CD4-positive, CD25-positive, alpha-beta regulatory T cell (primary cell): Measurements from ENCODE around the gene SLC2A4RG. TPM values are rescaled to one million over a fixed set of nuclear protein-coding genes. Genes with fewer than 3 reads are reported as not detected.

Experiments used
- ATAC-seq, 2 donors: fragments of 150-1000 bp; cut with Tn5 transposase; one replicate each; pipeline ENCODE4 v1.10.0; 2021; ENCODE audit warnings: low read depth in 2 of 2, moderate number of reproducible peaks in 2 of 2, moderate library complexity in 1 of 2
- DNase-seq, 3 donors: peaks; one replicate each; pipeline versions ENCODE4 v3.0.0 to v3.0.0-alpha.2; 2012 to 2022; ENCODE audit warnings: mixed read lengths in 1 of 3
- H3K27ac ChIP-seq: one replicate; pipeline ENCODE4 v1.7.0; 2013; ENCODE audit warnings: mild to moderate bottlenecking, low read length; ENCODE audit not compliant: insufficient read depth, poor library complexity, severe bottlenecking
- H3K27me3 ChIP-seq: one replicate; pipeline ENCODE4 v1.7.0; 2013; ENCODE audit warnings: low read length; ENCODE audit not compliant: control insufficient read depth, insufficient read depth
- H3K36me3 ChIP-seq: one replicate; pipeline ENCODE4 v1.7.0; 2013; ENCODE audit warnings: mild to moderate bottlenecking, low read length, moderate library complexity; ENCODE audit not compliant: control insufficient read depth, insufficient read depth
- H3K4me1 ChIP-seq: 2 replicates; pipeline ENCODE4 v1.7.0; 2013; ENCODE audit warnings: mild to moderate bottlenecking, low read length; ENCODE audit not compliant: insufficient read depth, control insufficient read depth, poor library complexity, severe bottlenecking
- H3K4me3 ChIP-seq: one replicate; pipeline ENCODE4 v1.7.0; 2013; ENCODE audit warnings: low read depth, mild to moderate bottlenecking, low read length, moderate library complexity
- H3K9me3 ChIP-seq, 2 experiments: 1 replicate in 1 of 2; 2 replicates in 1 of 2; pipeline ENCODE4 v1.7.0; 2013; ENCODE audit warnings: low read length in 2 of 2, mild to moderate bottlenecking in 1 of 2, moderate library complexity in 1 of 2; ENCODE audit not compliant: control insufficient read depth in 2 of 2
- H3K27ac Mint-ChIP-seq, 3 donors: one replicate each; pipeline ENCODE4 v1.8.0; 2020 to 2022; ENCODE audit warnings: mild to moderate bottlenecking in 3 of 3, mixed read lengths in 3 of 3, moderate library complexity in 2 of 3
- H3K27me3 Mint-ChIP-seq: one replicate; pipeline ENCODE4 v1.8.0; 2022; ENCODE audit warnings: mild to moderate bottlenecking, mixed read lengths
- H3K36me3 Mint-ChIP-seq: one replicate; pipeline ENCODE4 v1.8.0; 2020; ENCODE audit warnings: mixed read lengths
- H3K4me1 Mint-ChIP-seq, 4 donors: one replicate each; pipeline ENCODE4 v1.8.0; 2020 to 2022; ENCODE audit warnings: mixed read lengths in 4 of 4, mild to moderate bottlenecking in 1 of 4
- H3K4me3 Mint-ChIP-seq, 4 donors: one replicate each; pipeline ENCODE4 v1.8.0; 2020 to 2022; ENCODE audit warnings: mild to moderate bottlenecking in 4 of 4, mixed read lengths in 4 of 4, moderate library complexity in 3 of 4
- H3K9me3 Mint-ChIP-seq, 7 donors: one replicate each; pipeline ENCODE4 v1.8.0; 2020 to 2022; ENCODE audit warnings: mixed read lengths in 7 of 7, mild to moderate bottlenecking in 3 of 7, moderate library complexity in 2 of 7
- polyA plus RNA-seq, 4 donors: library from polyadenylated mRNA; unstranded; fragments of 300-500 nt; fragmentation: Illumina TruSeq; gene quantifications; one replicate each; pipeline ENCODE4 v1.2.3, GENCODE V29; 2021
- total RNA-seq: library from RNA; stranded (reverse); gene quantifications from one replicate; pipeline ENCODE4 v1.2.3, GENCODE V29; 2022

SLC2A4RG gene
- total and polyA plus RNA-seq, 5 donors from 2014 or later: 2.9 to 110 (median 4.8) TPM

DNA sequence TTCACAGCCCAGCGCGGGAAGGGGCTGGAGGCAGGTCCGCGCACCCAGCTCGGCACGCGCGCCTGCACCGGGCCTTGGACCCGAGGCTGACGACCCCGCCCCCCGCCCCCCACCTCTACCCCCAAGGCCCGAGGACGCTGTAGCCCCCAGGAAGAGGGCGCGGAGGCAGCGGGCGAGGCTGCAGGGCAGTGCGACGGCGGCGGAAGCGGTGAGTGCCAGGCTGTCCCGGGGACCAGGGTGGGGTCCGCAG is 2.0 kb upstream of the SLC2A4RG start:
- peaks cover 0 to 23% (median 11%) of the 10 kb centered on the region in 4 donors for H3K4me1 Mint-ChIP-seq
- Histone ChIP-seq H3K27me3 (no peaks in the 10 kb centered on the region), H3K9me3 (no peaks in the 10 kb centered on the region), H3K27ac (peak overlapping the region; percentile 82), H3K4me3 (no peak overlapping the region), H3K4me1 (peaks cover 52% of the 10 kb centered on the region), H3K36me3 (peaks cover 13% of the 10 kb centered on the region)
- DNase-seq: peak in 1 of 3 donors; percentile 55
- no peak overlapping the region for H3K27ac Mint-ChIP-seq
- H3K36me3 Mint-ChIP-seq: peaks cover 18% of the 10 kb centered on the region
- no peaks in the 10 kb centered on the region for H3K9me3 Mint-ChIP-seq
- peak overlapping the region; percentile 88 to 94 (median 93) for H3K4me3 Mint-ChIP-seq
- H3K27me3 Mint-ChIP-seq: no peaks in the 10 kb centered on the region
- peak in 1 of 2 donors; percentile 2 for ATAC-seq

DNA sequence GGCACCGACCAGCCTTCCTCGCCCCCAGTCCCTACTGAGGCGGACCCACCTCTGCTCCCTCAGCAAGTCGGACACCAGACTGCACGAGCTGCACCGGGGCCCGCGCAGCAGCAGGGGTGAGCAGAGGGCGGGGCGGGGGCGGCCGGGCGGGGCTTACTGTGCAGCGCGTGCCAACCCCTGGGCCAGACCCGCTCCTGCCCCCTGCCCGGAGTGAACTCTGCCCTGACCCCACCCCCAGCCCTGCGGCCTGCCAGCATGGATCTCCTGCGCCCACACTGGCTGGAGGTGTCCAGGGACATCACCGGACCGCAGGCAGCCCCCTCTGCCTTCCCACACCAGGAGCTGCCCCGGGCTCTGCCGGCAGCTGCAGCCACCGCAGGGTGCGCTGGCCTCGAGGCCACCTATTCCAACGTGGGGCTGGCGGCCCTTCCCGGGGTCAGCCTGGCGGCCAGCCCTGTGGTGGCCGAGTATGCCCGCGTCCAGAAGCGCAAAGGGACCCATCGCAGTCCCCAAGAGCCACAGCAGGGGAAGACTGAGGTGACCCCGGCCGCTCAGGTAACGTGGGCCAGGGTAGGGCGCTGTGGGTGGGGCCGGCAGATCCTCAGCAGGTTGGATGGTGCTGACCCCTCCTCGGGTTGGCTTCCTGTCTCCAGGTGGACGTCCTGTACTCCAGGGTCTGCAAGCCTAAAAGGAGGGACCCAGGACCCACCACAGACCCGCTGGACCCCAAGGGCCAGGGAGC is 1.5 kb upstream of the SLC2A4RG start:
- H3K4me3 Mint-ChIP-seq: peak overlapping the region in 3 of 4 donors; percentile 74 to 82 (median 80)
- peaks cover 18% of the 10 kb centered on the region for H3K36me3 Mint-ChIP-seq
- H3K27me3 Mint-ChIP-seq: no peaks in the 10 kb centered on the region
- DNase-seq: peak in 2 of 3 donors; percentile 40 to 53
- Histone ChIP-seq H3K4me1 (peaks cover 52% of the 10 kb centered on the region), H3K9me3 (no peaks in the 10 kb centered on the region), H3K4me3 (no peak overlapping the region), H3K27ac (peak overlapping the region; percentile 82), H3K27me3 (no peaks in the 10 kb centered on the region), H3K36me3 (peaks cover 13% of the 10 kb centered on the region)
- H3K9me3 Mint-ChIP-seq: no peaks in the 10 kb centered on the region
- peak in 1 of 2 donors; percentile 6 for ATAC-seq
- H3K27ac Mint-ChIP-seq: peak overlapping the region in 1 of 3 donors; percentile 43
- H3K4me1 Mint-ChIP-seq: peaks cover 0 to 23% (median 11%) of the 10 kb centered on the region in 4 donors

DNA sequence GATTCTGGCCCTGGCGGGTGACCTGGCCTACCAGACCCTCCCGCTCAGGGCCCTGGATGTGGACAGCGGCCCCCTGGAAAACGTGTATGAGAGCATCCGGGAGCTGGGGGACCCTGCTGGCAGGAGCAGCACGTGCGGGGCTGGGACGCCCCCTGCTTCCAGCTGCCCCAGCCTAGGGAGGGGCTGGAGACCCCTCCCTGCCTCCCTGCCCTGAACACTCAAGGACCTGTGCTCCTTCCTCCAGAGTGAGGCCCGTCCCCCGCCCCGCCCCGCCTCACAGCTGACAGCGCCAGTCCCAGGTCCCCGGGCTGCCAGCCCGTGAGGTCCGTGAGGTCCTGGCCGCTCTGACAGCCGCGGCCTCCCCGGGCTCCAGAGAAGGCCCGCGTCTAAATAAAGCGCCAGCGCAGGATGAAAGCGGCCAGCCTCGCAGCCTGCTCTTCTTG is 868 bp upstream of the SLC2A4RG start:
- Histone ChIP-seq H3K36me3 (peaks cover 11% of the 10 kb centered on the region), H3K27me3 (no peaks in the 10 kb centered on the region), H3K9me3 (no peaks in the 10 kb centered on the region), H3K4me1 (peaks cover 52% of the 10 kb centered on the region), H3K27ac (peak overlapping the region; percentile 82), H3K4me3 (no peak overlapping the region)
- Mint-ChIP-seq H3K4me1 (peaks cover 0 to 19% (median 11%) of the 10 kb centered on the region in 4 donors), H3K27ac (no peak overlapping the region), H3K27me3 (no peaks in the 10 kb centered on the region), H3K4me3 (peak overlapping the region in 3 of 4 donors; percentile 70 to 82 (median 80)), H3K36me3 (peaks cover 15% of the 10 kb centered on the region), H3K9me3 (no peaks in the 10 kb centered on the region)
- DNase-seq (peak; percentile 33 to 50 (median 39)), ATAC-seq (no peak)

DNA sequence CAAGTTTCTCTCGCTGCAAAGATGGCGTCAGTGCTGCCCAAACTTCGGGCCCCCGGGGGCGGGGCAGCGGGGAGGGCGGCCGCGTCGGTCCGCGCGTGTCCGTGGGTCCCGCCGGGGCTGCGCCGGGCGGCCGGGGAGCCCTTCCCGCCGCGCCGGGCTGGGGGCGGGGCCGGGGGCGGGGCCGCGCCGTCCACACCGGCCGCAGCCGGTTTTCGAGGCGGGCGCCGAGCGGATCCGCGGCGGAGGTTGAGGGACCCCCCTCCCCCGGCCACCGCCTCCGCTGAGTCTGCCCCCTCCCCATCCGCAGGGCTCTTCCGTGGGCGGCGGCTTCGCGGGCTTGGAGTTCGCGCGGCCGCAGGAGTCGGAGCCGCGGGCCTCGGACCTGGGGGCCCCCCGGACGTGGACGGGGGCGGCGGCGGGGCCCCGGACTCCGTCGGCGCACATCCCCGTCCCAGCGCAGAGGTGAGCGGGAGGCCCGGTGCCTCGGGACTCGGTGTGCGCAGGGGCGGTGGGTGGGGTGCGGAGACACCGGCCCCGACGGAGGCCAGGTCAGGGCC is 572 bp downstream of the SLC2A4RG start:
- Mint-ChIP-seq H3K36me3 (peaks cover 5% of the 10 kb centered on the region), H3K9me3 (no peaks in the 10 kb centered on the region), H3K27me3 (no peaks in the 10 kb centered on the region), H3K27ac (no peak overlapping the region), H3K4me1 (peaks cover 0 to 13% (median 10%) of the 10 kb centered on the region in 4 donors), H3K4me3 (peak overlapping the region in 3 of 4 donors; percentile 73 to 81 (median 78))
- ATAC-seq: peak; percentile 4 to 7
- Histone ChIP-seq H3K36me3 (peaks cover under 1% of the 10 kb centered on the region), H3K27ac (peak overlapping the region; percentile 72), H3K4me3 (peak overlapping the region; percentile 57), H3K4me1 (peaks cover 49% of the 10 kb centered on the region), H3K27me3 (no peaks in the 10 kb centered on the region), H3K9me3 (no peaks in the 10 kb centered on the region)
- peak; percentile 63 to 67 (median 64) for DNase-seq

DNA sequence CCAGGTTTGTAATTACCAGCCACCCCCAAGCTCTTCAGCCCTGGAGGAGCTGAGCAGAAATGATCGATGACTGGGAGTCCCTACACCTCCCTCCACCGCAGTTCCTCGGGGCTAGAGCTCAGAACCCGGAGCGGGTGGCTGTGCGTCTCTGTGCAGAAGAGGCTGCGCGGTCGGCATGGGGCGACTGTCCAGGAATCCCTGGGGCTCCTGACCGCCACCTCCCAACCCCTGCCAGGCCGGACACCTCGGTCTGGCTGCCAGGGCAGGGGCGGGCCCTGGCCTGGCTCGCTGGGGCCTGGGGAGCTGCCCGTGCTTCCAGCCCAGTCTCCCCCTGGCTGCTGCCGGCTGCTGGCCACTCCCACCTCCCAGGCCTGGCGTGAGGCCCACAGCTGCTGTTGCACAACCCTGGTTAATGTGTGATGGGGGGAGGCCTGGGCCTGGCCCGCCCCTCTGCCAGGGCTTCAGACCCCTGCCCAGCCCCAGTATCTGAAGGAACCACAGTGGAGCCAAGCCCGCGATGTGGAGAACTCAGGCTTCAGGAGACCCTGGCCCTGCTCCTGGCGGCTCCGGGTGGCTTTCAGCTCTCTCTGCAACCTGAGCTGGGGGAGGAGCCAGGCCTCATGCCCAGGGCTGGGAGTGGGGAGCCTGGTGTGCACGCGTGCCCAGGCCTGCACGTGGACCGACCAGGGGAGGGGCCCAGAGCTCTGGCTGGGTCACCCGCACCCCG is 1.2 kb downstream of the SLC2A4RG start:
- no peaks in the 10 kb centered on the region for H3K9me3 ChIP-seq
- peak in 2 of 3 donors; percentile 48 to 53 for DNase-seq
- H3K36me3 Mint-ChIP-seq: peaks cover 5% of the 10 kb centered on the region
- no peaks in the 10 kb centered on the region for H3K27me3 ChIP-seq
- H3K27ac ChIP-seq: peak overlapping the region; percentile 72
- ATAC-seq: no peak
- no peaks in the 10 kb centered on the region for H3K27me3 Mint-ChIP-seq
- peaks cover 43% of the 10 kb centered on the region for H3K4me1 ChIP-seq
- H3K36me3 ChIP-seq: no peaks in the 10 kb centered on the region
- no peaks in the 10 kb centered on the region for H3K9me3 Mint-ChIP-seq
- H3K4me1 Mint-ChIP-seq: peaks cover 0 to 10% (median 6%) of the 10 kb centered on the region in 4 donors
- peak overlapping the region; percentile 57 for H3K4me3 ChIP-seq
- peak overlapping the region in 3 of 4 donors; percentile 73 to 81 (median 78) for H3K4me3 Mint-ChIP-seq
- no peak overlapping the region for H3K27ac Mint-ChIP-seq

DNA sequence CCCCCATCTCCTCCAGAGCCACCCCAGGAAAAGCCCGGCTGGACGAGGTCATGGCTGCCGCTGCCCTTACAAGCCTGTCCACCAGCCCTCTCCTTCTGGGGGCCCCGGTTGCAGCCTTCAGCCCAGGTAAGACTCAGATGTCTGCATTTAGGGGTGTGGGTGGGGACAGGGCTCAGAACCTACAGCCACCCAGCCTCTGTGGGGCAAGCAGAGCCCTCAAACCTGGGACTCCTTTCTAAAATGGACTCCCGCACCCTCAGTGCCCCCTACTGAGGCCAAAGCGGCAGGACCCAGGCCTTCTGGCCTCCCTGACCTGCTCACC is 1.7 kb downstream of the SLC2A4RG start:
- Mint-ChIP-seq H3K36me3 (peaks cover under 1% of the 10 kb centered on the region), H3K4me1 (peaks cover 0 to 6% (median under 1%) of the 10 kb centered on the region in 4 donors), H3K9me3 (no peaks in the 10 kb centered on the region), H3K27me3 (no peaks in the 10 kb centered on the region), H3K27ac (no peak overlapping the region), H3K4me3 (peak overlapping the region in 2 of 4 donors; percentile 67 to 68)
- H3K27me3 ChIP-seq: no peaks in the 10 kb centered on the region
- DNase-seq: no peak
- peak overlapping the region; percentile 72 for H3K27ac ChIP-seq
- H3K36me3 ChIP-seq: no peaks in the 10 kb centered on the region
- H3K4me3 ChIP-seq: no peak overlapping the region
- H3K9me3 ChIP-seq: no peaks in the 10 kb centered on the region
- peaks cover 38% of the 10 kb centered on the region for H3K4me1 ChIP-seq
- no peak for ATAC-seq

DNA sequence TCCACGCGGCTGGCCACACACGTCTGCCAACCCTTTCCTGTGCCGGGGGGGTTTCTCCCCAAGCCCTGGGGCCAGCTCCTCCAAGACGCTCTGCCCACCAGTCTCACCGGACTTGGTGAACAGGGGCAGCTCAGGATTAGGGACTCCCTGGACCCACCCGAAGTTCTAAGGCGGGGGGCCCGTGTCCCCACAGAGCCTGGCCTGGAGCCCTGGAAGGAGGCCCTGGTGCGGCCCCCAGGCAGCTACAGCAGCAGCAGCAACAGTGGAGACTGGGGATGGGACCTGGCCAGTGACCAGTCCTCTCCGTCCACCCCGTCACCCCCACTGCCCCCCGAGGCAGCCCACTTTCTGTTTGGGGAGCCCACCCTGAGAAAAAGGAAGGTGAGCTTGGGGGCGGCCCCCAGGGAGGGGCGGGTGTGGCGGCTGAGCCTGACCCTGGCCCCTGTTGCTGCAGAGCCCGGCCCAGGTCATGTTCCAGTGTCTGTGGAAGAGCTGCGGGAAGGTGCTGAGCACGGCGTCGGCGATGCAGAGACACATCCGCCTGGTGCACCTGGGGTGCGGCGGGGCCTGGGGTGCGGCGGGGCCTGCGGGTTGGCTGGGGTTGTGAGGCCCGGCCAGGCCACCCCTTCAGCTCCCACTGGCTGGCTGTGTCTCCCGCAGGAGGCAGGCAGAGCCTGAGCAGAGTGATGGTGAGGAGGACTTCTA is 2.3 kb downstream of the SLC2A4RG start:
- peak overlapping the region in 3 of 4 donors; percentile 51 to 68 (median 67) for H3K4me3 Mint-ChIP-seq
- H3K27ac Mint-ChIP-seq: no peak overlapping the region
- DNase-seq: no peak

More for the DNA sequence above, 2.3 kb downstream of the SLC2A4RG start:
- Histone ChIP-seq H3K4me1 (peaks cover 32% of the 10 kb centered on the region), H3K27me3 (no peaks in the 10 kb centered on the region), H3K36me3 (no peaks in the 10 kb centered on the region), H3K9me3 (no peaks in the 10 kb centered on the region), H3K4me3 (no peak overlapping the region), H3K27ac (no peak overlapping the region)
- Mint-ChIP-seq H3K9me3 (no peaks in the 10 kb centered on the region), H3K36me3 (no peaks in the 10 kb centered on the region), H3K4me1 (peaks cover 0 to 4% (median 0%) of the 10 kb centered on the region in 4 donors), H3K27me3 (no peaks in the 10 kb centered on the region)
- no peak for ATAC-seq
